Measurements from ENCODE around the gene MAPT. TPM values are rescaled to one million over a fixed set of nuclear protein-coding genes. Genes with fewer than 3 reads are reported as not detected.

Gene MAPT
- total RNA-seq, 6 donors from 2014 or later = 2.1 to 3.7 (median 2.8) TPM

DNA sequence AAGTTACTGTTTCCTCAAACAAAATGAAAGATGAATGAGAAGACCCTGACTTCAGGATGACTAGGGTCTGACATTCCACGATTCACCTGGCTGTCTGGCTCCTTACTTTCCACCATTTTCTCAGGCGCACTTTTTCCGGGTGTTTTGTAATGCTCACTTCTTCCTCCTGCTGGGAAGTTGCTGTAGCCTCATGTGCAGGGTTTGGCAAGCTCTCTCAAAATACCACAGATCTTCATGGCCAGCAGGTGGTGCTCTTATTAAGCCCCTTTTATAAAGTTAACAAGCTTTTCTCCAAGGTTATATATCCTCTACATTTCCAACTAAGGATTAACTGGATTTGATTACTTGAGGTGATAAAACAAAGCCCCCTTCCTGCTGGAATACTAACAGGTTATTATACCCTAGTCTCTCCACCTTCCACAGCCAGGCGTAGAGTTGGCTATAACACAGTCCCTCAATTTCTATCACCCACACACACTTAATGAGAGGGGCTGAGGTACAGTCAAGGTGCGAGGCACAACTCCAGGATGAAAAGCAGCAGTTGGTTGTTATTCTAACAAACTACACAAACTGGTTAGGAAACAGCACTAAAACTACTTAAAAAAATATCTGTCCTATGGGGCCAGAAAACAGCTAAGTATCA lies 150.1 kb downstream of the MAPT start:
- TF ChIP-seq, protein P1, sequence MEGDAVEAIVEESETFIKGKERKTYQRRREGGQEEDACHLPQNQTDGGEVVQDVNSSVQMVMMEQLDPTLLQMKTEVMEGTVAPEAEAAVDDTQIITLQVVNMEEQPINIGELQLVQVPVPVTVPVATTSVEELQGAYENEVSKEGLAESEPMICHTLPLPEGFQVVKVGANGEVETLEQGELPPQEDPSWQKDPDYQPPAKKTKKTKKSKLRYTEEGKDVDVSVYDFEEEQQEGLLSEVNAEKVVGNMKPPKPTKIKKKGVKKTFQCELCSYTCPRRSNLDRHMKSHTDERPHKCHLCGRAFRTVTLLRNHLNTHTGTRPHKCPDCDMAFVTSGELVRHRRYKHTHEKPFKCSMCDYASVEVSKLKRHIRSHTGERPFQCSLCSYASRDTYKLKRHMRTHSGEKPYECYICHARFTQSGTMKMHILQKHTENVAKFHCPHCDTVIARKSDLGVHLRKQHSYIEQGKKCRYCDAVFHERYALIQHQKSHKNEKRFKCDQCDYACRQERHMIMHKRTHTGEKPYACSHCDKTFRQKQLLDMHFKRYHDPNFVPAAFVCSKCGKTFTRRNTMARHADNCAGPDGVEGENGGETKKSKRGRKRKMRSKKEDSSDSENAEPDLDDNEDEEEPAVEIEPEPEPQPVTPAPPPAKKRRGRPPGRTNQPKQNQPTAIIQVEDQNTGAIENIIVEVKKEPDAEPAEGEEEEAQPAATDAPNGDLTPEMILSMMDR (IDR thresholded peaks at IDR 0.05) = peak; percentile 68 to 88 (median 78)
- TF ChIP-seq EP300 (IDR thresholded peaks at IDR 0.05) (no peak), POLR2A (IDR thresholded peaks at IDR 0.05) (no peak), POLR2AphosphoS5 (IDR thresholded peaks at IDR 0.05) (peak in 1 of 2 donors; percentile 42)
- H3K27me3 ChIP-seq = no peaks in the 10 kb centered on the region
- 39 to 42% methylated on average over 5 of the region's 5 CpGs for WGBS, 2 donors
- ATAC-seq (ENCODE audit: low FRiP score in 2 of 2) = peak; percentile 89 to 91
- peaks cover 10 to 64% (median 26%) of the 10 kb centered on the region in 4 donors for H3K36me3 ChIP-seq
- peak in 1 of 2 donors; percentile 83 for DNase-seq
- H3K27ac ChIP-seq = peak overlapping the region; percentile 56 to 73 (median 65)
- no peak overlapping the region for H3K4me3 ChIP-seq
- no peaks in the 10 kb centered on the region for H3K9me3 ChIP-seq
- peaks cover 25 to 42% (median 34%) of the 10 kb centered on the region in 4 donors for H3K4me1 ChIP-seq

DNA sequence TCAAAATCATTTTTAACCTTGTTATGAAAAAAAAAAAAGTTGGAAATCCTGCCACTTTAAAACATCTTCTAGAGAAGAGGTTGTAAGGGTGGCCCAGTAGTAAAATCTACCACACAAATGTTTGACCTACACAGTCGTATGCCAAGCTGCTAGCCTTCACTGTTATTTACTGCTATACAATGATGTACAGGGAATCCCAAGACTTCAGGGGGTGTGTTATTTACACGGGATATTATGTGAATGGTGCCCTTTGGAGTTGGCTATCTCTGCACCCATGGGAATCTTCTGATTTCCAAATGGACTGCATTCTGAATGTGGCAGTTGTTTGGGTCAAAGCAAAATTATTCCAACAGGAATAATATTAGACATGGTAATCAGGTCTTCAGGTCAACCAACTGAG lies 150.6 kb downstream of the MAPT start:
- H3K36me3 ChIP-seq = peaks cover 13 to 64% (median 28%) of the 10 kb centered on the region in 4 donors
- TF ChIP-seq POLR2A (IDR thresholded peaks at IDR 0.05) (no peak), EP300 (IDR thresholded peaks at IDR 0.05) (no peak), POLR2AphosphoS5 (IDR thresholded peaks at IDR 0.05) (no peak)
- TF ChIP-seq, protein P1 (IDR thresholded peaks at IDR 0.05) = no peak
- no peak overlapping the region for H3K4me3 ChIP-seq
- ATAC-seq (ENCODE audit: low FRiP score in 2 of 2) (no peak), DNase-seq (no peak)
- H3K27me3 ChIP-seq = no peaks in the 10 kb centered on the region
- peak overlapping the region in 3 of 4 donors; percentile 42 to 60 (median 56) for H3K27ac ChIP-seq
- H3K4me1 ChIP-seq = peaks cover 25 to 42% (median 34%) of the 10 kb centered on the region in 4 donors
- H3K9me3 ChIP-seq = no peaks in the 10 kb centered on the region
- 69 to 73% methylated on average over 2 of the region's 2 CpGs for WGBS, 2 donors

- DNase-seq (no peak), ATAC-seq (ENCODE audit: low FRiP score in 2 of 2) (no peak)
- Histone ChIP-seq H3K27ac (peak overlapping the region in 1 of 4 donors; percentile 17), H3K4me3 (no peak overlapping the region), H3K9me3 (no peaks in the 10 kb centered on the region), H3K4me1 (peaks cover 25 to 42% (median 34%) of the 10 kb centered on the region in 4 donors), H3K36me3 (peaks cover 18 to 64% (median 34%) of the 10 kb centered on the region in 4 donors), H3K27me3 (no peaks in the 10 kb centered on the region)
- 83 to 91% methylated on average over 3 of the region's 3 CpGs for WGBS, 2 donors
- no peak for TF ChIP-seq POLR2A (IDR thresholded peaks at IDR 0.05)
- TF ChIP-seq EP300 (IDR thresholded peaks at IDR 0.05) = no peak
- TF ChIP-seq POLR2AphosphoS5 (IDR thresholded peaks at IDR 0.05) = no peak
- TF ChIP-seq, protein P1 (IDR thresholded peaks at IDR 0.05) = no peak
Observed at GRCh38 chr17:46045639-46046038, 151.3 kb downstream of the MAPT start.

- DNase-seq (no peak), ATAC-seq (ENCODE audit: low FRiP score in 2 of 2) (no peak)
- Histone ChIP-seq H3K9me3 (no peaks in the 10 kb centered on the region), H3K27ac (no peak overlapping the region), H3K4me3 (no peak overlapping the region), H3K4me1 (peaks cover 25 to 42% (median 34%) of the 10 kb centered on the region in 4 donors), H3K36me3 (peaks cover 18 to 68% (median 34%) of the 10 kb centered on the region in 4 donors), H3K27me3 (no peaks in the 10 kb centered on the region)
- WGBS, 2 donors = 47 to 50% methylated on average over 1 of the region's 1 CpG
- TF ChIP-seq POLR2AphosphoS5 (IDR thresholded peaks at IDR 0.05) (no peak), EP300 (IDR thresholded peaks at IDR 0.05) (no peak)
- TF ChIP-seq, protein P1 (IDR thresholded peaks at IDR 0.05) = no peak
Observed at GRCh38 chr17:46046957-46047356, 152.6 kb downstream of the MAPT start.
